CD4-positive, CD25-positive, alpha-beta regulatory T cell (primary cell): ENCODE data around the gene AKAP8L. TPM values are rescaled to one million over a fixed set of nuclear protein-coding genes. Genes with fewer than 3 reads are reported as not detected.

Source experiments
- ATAC-seq, 2 donors: fragments of 150-1000 bp; cut with Tn5 transposase; one replicate each; pipeline ENCODE4 v1.10.0; 2021; ENCODE audit warnings: low read depth in 2 of 2, moderate number of reproducible peaks in 2 of 2, moderate library complexity in 1 of 2
- DNase-seq, 3 donors: peaks; one replicate each; pipeline versions ENCODE4 v3.0.0 to v3.0.0-alpha.2; 2012 to 2022; ENCODE audit warnings: mixed read lengths in 1 of 3
- H3K27ac ChIP-seq: one replicate; pipeline ENCODE4 v1.7.0; 2013; ENCODE audit warnings: mild to moderate bottlenecking, low read length; ENCODE audit not compliant: insufficient read depth, poor library complexity, severe bottlenecking
- H3K27me3 ChIP-seq: one replicate; pipeline ENCODE4 v1.7.0; 2013; ENCODE audit warnings: low read length; ENCODE audit not compliant: control insufficient read depth, insufficient read depth
- H3K36me3 ChIP-seq: one replicate; pipeline ENCODE4 v1.7.0; 2013; ENCODE audit warnings: mild to moderate bottlenecking, low read length, moderate library complexity; ENCODE audit not compliant: control insufficient read depth, insufficient read depth
- H3K4me1 ChIP-seq: 2 replicates; pipeline ENCODE4 v1.7.0; 2013; ENCODE audit warnings: mild to moderate bottlenecking, low read length; ENCODE audit not compliant: insufficient read depth, control insufficient read depth, poor library complexity, severe bottlenecking
- H3K4me3 ChIP-seq: one replicate; pipeline ENCODE4 v1.7.0; 2013; ENCODE audit warnings: low read depth, mild to moderate bottlenecking, low read length, moderate library complexity
- H3K9me3 ChIP-seq, 2 experiments: 1 replicate in 1 of 2; 2 replicates in 1 of 2; pipeline ENCODE4 v1.7.0; 2013; ENCODE audit warnings: low read length in 2 of 2, mild to moderate bottlenecking in 1 of 2, moderate library complexity in 1 of 2; ENCODE audit not compliant: control insufficient read depth in 2 of 2
- H3K27ac Mint-ChIP-seq, 3 donors: one replicate each; pipeline ENCODE4 v1.8.0; 2020 to 2022; ENCODE audit warnings: mild to moderate bottlenecking in 3 of 3, mixed read lengths in 3 of 3, moderate library complexity in 2 of 3
- H3K27me3 Mint-ChIP-seq: one replicate; pipeline ENCODE4 v1.8.0; 2022; ENCODE audit warnings: mild to moderate bottlenecking, mixed read lengths
- H3K36me3 Mint-ChIP-seq: one replicate; pipeline ENCODE4 v1.8.0; 2020; ENCODE audit warnings: mixed read lengths
- H3K4me1 Mint-ChIP-seq, 4 donors: one replicate each; pipeline ENCODE4 v1.8.0; 2020 to 2022; ENCODE audit warnings: mixed read lengths in 4 of 4, mild to moderate bottlenecking in 1 of 4
- H3K4me3 Mint-ChIP-seq, 4 donors: one replicate each; pipeline ENCODE4 v1.8.0; 2020 to 2022; ENCODE audit warnings: mild to moderate bottlenecking in 4 of 4, mixed read lengths in 4 of 4, moderate library complexity in 3 of 4
- H3K9me3 Mint-ChIP-seq, 7 donors: one replicate each; pipeline ENCODE4 v1.8.0; 2020 to 2022; ENCODE audit warnings: mixed read lengths in 7 of 7, mild to moderate bottlenecking in 3 of 7, moderate library complexity in 2 of 7
- polyA plus RNA-seq, 4 donors: library from polyadenylated mRNA; unstranded; fragments of 300-500 nt; fragmentation: Illumina TruSeq; gene quantifications; one replicate each; pipeline ENCODE4 v1.2.3, GENCODE V29; 2021
- total RNA-seq: library from RNA; stranded (reverse); gene quantifications from one replicate; pipeline ENCODE4 v1.2.3, GENCODE V29; 2022

Gene AKAP8L
- total and polyA plus RNA-seq, 5 donors from 2014 or later, result 30.0 to 142 (median 37.7) TPM

GRCh38 chr19:15452111-15453047, 33.6 kb upstream of the AKAP8L start:
- peak overlapping the region; percentile 23 for H3K27ac ChIP-seq
- peak overlapping the region in 1 of 4 donors; percentile 48 for H3K4me3 Mint-ChIP-seq
- H3K4me3 ChIP-seq, result no peak overlapping the region
- no peak for ATAC-seq
- peaks cover 9% of the 10 kb centered on the region for H3K27me3 Mint-ChIP-seq
- peaks cover 48% of the 10 kb centered on the region for H3K36me3 ChIP-seq
- H3K4me1 Mint-ChIP-seq, result peaks cover 0 to 35% (median 24%) of the 10 kb centered on the region in 4 donors
- peaks cover 32% of the 10 kb centered on the region for H3K36me3 Mint-ChIP-seq
- H3K9me3 Mint-ChIP-seq, result peaks cover 0 to 3% (median 0%) of the 10 kb centered on the region in 7 donors
- H3K4me1 ChIP-seq, result peaks cover 12% of the 10 kb centered on the region
- no peaks in the 10 kb centered on the region for H3K9me3 ChIP-seq
- no peak for DNase-seq
- no peaks in the 10 kb centered on the region for H3K27me3 ChIP-seq
- H3K27ac Mint-ChIP-seq, result no peak overlapping the region

DNA sequence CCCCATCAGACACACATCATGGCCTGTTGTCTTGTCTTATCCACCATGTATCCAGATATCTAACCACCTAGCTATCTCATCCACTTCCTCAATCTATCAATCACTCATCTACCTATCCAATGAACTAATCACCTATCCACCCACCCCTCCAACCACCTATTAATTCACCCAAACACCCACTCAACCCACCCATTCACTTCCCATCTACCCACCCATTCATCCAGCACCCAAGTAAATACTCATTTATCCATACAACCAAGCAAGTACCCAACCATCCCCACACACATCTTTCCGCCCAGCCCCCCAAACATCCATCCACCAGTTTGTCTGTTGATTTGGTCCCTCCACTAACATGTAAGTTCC, 31.7 kb upstream of the AKAP8L start:
- Histone ChIP-seq H3K4me1 (peaks cover 12% of the 10 kb centered on the region), H3K27ac (peak overlapping the region; percentile 77), H3K27me3 (no peaks in the 10 kb centered on the region), H3K4me3 (no peak overlapping the region), H3K36me3 (peaks cover 36% of the 10 kb centered on the region), H3K9me3 (no peaks in the 10 kb centered on the region)
- ATAC-seq (no peak), DNase-seq (no peak)
- Mint-ChIP-seq H3K27me3 (peaks cover 9% of the 10 kb centered on the region), H3K9me3 (peaks cover 0 to 3% (median 0%) of the 10 kb centered on the region in 7 donors), H3K27ac (peak overlapping the region; percentile 88 to 96 (median 93)), H3K4me1 (peaks cover 0 to 37% (median 25%) of the 10 kb centered on the region in 4 donors), H3K36me3 (peaks cover 30% of the 10 kb centered on the region), H3K4me3 (peak overlapping the region; percentile 83 to 90 (median 88))

DNA sequence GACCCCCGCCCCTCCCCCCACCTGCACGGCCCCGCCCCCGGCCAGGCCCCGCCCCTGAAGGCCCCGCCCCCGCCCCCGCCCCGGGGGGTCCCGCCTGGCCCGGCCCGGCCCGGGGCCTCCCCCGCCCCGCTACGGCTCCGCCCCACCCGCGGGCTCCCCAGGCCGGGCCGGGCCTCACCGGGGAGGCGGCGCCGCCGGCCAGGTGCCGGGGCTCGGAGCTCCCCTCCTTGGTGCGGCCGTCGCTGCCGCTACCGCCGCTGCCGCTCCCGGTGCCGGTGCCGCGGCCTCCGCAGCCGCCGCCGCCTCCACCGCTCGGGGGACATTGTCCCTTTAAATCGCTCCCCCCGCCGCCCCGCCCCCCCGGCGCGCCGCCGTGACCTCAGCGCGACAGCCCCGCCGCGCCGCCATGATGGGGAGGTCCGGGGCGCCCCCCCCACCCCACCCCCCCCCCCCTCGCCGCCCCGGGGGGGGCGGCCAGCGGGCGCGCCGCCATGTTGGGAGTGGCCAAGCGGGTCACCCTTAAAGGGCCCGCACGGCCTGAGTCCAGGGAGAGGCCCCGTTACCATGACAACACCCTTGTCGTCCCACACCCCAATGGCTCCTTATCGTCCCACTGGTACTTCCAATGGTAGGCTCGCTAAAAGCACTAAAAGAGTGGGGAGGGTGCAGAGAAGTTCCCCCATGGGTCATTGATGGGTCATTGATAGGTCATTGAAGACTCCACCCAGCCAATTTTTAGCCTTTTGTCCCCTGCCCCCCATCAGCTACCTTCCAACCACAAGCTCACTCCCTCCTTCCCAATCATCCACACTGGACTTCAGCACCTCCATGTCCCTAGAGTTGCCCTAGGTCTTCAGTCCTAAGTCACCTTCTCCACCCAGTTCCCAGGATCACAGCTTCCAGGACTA, 31.1 kb upstream of the AKAP8L start, which contains the start of gene WIZ:
Gene WIZ, minus strand, starts transcription at position 337 of the 908 bp plus-strand sequence. CDS start 1,649 bp downstream, outside the sequence.
- Histone ChIP-seq H3K4me1 (peaks cover 12% of the 10 kb centered on the region), H3K4me3 (no peak within 1 kb of the TSS), H3K27me3 (no peaks in the 10 kb centered on the region), H3K27ac (peak within 1 kb of the TSS; percentile 77), H3K9me3 (no peaks in the 10 kb centered on the region), H3K36me3 (peaks cover 29% of the 10 kb centered on the region)
- Mint-ChIP-seq H3K27ac (peak within 1 kb of the TSS; percentile 88 to 96 (median 93)), H3K4me1 (peaks cover 0 to 31% (median 20%) of the 10 kb centered on the region in 4 donors), H3K9me3 (no peaks in the 10 kb centered on the region), H3K4me3 (peak within 1 kb of the TSS; percentile 83 to 90 (median 88)), H3K36me3 (peaks cover 24% of the 10 kb centered on the region), H3K27me3 (peaks cover 9% of the 10 kb centered on the region)
- ATAC-seq (peak; percentile 73 to 75), DNase-seq (peak; percentile 74 to 85 (median 77))

DNA sequence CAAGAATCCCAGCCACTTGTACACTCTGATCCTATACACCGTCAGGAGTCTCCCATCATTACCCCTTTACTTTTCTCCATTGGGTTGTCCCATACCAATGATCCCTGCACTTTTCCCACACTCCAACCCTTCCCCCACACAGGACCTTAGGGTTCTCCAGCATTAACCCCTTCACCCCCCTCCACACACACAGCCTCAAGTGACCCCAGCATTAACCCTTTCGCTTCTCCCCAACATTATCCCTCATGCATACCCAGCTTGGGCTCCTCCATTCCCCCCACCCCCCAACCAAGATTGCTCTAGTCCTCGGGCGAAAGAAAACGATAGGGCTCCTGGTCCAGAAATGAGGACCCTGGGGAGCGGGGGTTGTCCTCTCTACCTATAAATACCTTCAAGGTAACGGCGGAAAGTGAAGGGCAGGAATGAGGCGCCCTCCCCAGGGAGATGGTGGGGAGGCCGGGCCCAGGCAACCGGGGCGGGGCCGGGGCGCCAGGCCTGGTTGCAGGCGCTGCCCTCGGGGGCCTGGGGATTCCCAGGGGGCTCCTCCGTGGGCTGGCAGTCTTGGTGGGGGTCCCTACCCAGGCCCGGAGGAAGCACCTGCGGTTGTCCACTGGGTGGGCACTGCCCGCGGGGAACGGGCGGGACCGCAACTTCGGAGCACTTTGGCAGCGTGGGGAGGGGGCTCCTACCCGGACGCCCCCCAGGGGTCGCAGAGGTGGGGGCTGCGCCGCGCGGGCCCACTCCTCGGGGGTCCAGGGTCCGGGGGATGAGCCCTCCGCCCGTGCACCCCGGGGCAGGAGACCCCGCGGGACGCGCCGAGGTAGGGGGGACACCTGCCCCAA, 30.2 kb upstream of the AKAP8L start:
- no peak for ATAC-seq
- Mint-ChIP-seq H3K27ac (peak overlapping the region; percentile 38 to 76 (median 65)), H3K36me3 (peaks cover 19% of the 10 kb centered on the region), H3K27me3 (peaks cover 9% of the 10 kb centered on the region), H3K4me1 (peaks cover 0 to 27% (median 20%) of the 10 kb centered on the region in 4 donors), H3K9me3 (no peaks in the 10 kb centered on the region), H3K4me3 (peak overlapping the region; percentile 74 to 87 (median 78))
- Histone ChIP-seq H3K4me1 (peaks cover 12% of the 10 kb centered on the region), H3K36me3 (peaks cover 21% of the 10 kb centered on the region), H3K4me3 (no peak overlapping the region), H3K27ac (peak overlapping the region; percentile 51), H3K27me3 (no peaks in the 10 kb centered on the region), H3K9me3 (no peaks in the 10 kb centered on the region)
- DNase-seq, result no peak

GRCh38 chr19:15448044-15448777, 29.4 kb upstream of the AKAP8L start:
- Mint-ChIP-seq H3K27me3 (peaks cover 9% of the 10 kb centered on the region), H3K4me3 (peak overlapping the region; percentile 75 to 87 (median 84)), H3K4me1 (peaks cover 0 to 31% (median 18%) of the 10 kb centered on the region in 4 donors), H3K36me3 (peaks cover 13% of the 10 kb centered on the region), H3K27ac (peak overlapping the region in 2 of 3 donors; percentile 65 to 76), H3K9me3 (no peaks in the 10 kb centered on the region)
- Histone ChIP-seq H3K4me3 (no peak overlapping the region), H3K27me3 (no peaks in the 10 kb centered on the region), H3K27ac (no peak overlapping the region), H3K4me1 (peaks cover 12% of the 10 kb centered on the region), H3K9me3 (no peaks in the 10 kb centered on the region), H3K36me3 (peaks cover 13% of the 10 kb centered on the region)
- no peak for DNase-seq
- ATAC-seq, result no peak

DNA sequence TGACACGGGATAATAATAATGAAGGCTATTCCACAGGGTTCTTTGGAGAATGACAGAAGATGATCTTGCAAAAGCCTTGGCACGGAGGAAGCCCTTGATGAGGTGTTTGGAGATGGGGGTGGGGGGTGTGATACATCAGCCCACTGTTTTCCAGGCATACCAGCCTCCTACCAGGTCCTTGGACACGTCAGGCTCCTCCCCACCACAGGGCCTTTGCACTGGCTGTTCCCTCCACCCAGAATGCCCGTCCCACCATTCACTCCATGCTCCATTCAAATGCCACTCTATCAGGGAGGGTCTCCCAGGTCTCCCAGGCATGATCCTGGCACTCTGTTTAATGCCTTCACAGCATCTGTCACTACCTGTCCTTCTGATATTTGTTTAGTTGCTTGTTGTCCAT, 28.3 kb upstream of the AKAP8L start:
- ATAC-seq (no peak), DNase-seq (no peak)
- Histone ChIP-seq H3K9me3 (no peaks in the 10 kb centered on the region), H3K27ac (no peak overlapping the region), H3K4me1 (peaks cover 12% of the 10 kb centered on the region), H3K27me3 (no peaks in the 10 kb centered on the region), H3K4me3 (no peak overlapping the region), H3K36me3 (peaks cover 5% of the 10 kb centered on the region)
- Mint-ChIP-seq H3K4me3 (peak overlapping the region in 2 of 4 donors; percentile 48 to 87), H3K27me3 (peaks cover 9% of the 10 kb centered on the region), H3K27ac (no peak overlapping the region), H3K4me1 (peaks cover 0 to 34% (median 18%) of the 10 kb centered on the region in 4 donors), H3K9me3 (no peaks in the 10 kb centered on the region), H3K36me3 (peaks cover 13% of the 10 kb centered on the region)
